C4-2B (cell line): ENCODE data around the gene EZH1.

ENCODE experiments used
- H3K27ac ChIP-seq: fragments of 450-650 bp; 2 replicates; pipeline ENCODE4 v1.5.1; 2017
- ZFX ChIP-seq: fragments of 450-650 bp; IDR thresholded peaks from 2 replicates; pipeline ENCODE4 v1.6.1; 2017
- TF ChIP-seq, protein P1 (sequence below): fragments of 450-650 bp; conservative IDR thresholded peaks from 2 replicates; pipeline ENCODE4 v1.5.1; 2017; ENCODE audit warnings: mild to moderate bottlenecking

EZH1 gene

DNA sequence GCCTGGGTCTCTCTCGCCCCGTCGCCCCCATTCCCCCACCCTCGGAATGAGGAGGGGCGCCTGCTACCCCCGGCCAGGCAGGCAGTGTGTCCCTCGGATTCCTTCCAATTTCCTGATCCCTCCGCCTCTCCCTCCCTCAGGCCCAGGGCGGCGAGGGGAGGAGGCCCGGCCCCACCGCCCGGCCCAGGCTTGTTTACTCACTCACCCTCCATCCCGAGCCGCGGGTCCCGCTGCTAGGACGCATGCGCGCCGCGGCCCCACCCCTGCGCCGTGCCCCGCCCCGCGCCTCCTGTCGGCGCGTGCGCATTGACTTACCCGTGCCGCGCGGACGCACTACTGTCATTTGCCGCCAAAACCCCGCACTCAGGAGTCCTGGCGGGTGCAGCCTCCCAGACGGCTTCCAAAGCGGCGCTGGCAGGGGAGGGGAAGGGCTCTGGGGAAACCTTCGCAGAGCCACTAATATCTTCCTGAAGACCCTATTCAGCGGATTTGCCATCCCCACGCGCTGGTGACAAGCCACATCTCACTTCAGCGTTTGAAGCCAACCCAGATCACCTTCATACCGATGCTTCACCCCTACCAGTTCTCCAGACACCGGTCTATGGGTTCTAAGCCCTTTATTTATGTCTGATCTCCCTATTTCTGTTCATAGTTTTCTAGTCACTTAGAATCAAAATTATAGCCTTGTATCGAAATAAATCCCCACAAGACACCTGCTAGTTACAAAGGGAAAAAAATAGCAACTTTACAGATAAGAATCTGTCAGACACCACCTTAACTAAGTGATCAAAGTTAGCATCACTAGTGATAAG lies at the start of gene EZH1:
EZH1 (minus strand) TSS at position 235 of the 812 bp plus-strand sequence. CDS start 16,099 bp downstream, outside the sequence.
- peak within 1 kb of the TSS; percentile 87 for H3K27ac ChIP-seq
- peak; percentile 47; the same call in 1 of the 2 replicates for TF ChIP-seq ZFX
- TF ChIP-seq, protein P1, sequence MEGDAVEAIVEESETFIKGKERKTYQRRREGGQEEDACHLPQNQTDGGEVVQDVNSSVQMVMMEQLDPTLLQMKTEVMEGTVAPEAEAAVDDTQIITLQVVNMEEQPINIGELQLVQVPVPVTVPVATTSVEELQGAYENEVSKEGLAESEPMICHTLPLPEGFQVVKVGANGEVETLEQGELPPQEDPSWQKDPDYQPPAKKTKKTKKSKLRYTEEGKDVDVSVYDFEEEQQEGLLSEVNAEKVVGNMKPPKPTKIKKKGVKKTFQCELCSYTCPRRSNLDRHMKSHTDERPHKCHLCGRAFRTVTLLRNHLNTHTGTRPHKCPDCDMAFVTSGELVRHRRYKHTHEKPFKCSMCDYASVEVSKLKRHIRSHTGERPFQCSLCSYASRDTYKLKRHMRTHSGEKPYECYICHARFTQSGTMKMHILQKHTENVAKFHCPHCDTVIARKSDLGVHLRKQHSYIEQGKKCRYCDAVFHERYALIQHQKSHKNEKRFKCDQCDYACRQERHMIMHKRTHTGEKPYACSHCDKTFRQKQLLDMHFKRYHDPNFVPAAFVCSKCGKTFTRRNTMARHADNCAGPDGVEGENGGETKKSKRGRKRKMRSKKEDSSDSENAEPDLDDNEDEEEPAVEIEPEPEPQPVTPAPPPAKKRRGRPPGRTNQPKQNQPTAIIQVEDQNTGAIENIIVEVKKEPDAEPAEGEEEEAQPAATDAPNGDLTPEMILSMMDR = no peak

GRCh38 chr17:42792545-42792944 lies 47.7 kb upstream of the EZH1 start:
- TF ChIP-seq, protein P1 = no peak
- no peak for TF ChIP-seq ZFX
- H3K27ac ChIP-seq = no peak overlapping the region

DNA sequence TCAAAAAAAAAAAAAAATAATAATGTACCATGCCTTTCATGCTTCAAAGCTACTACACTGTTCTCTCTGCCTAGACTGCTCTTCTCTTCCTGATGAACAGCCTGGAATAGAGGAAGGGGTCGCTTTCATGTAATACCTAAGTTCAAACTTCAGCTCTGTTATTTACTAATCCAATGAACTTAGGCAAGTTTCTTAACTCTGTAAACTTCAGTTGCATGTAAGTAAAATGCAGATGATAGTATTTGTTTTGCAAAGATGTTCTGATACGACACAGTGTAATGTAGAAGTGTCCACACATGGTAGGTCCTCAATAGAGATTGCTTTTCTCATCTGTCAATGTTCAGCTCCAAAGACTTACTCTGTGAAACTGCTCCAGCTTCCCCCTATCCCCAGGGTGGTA lies 47.1 kb upstream of the EZH1 start:
- TF ChIP-seq ZFX = no peak
- TF ChIP-seq, protein P1 = no peak
- H3K27ac ChIP-seq = no peak overlapping the region

- no peak for TF ChIP-seq ZFX
- TF ChIP-seq, protein P1 = no peak
- no peak overlapping the region for H3K27ac ChIP-seq
Observed at GRCh38 chr17:42787266-42787665, 42.4 kb upstream of the EZH1 start.

DNA sequence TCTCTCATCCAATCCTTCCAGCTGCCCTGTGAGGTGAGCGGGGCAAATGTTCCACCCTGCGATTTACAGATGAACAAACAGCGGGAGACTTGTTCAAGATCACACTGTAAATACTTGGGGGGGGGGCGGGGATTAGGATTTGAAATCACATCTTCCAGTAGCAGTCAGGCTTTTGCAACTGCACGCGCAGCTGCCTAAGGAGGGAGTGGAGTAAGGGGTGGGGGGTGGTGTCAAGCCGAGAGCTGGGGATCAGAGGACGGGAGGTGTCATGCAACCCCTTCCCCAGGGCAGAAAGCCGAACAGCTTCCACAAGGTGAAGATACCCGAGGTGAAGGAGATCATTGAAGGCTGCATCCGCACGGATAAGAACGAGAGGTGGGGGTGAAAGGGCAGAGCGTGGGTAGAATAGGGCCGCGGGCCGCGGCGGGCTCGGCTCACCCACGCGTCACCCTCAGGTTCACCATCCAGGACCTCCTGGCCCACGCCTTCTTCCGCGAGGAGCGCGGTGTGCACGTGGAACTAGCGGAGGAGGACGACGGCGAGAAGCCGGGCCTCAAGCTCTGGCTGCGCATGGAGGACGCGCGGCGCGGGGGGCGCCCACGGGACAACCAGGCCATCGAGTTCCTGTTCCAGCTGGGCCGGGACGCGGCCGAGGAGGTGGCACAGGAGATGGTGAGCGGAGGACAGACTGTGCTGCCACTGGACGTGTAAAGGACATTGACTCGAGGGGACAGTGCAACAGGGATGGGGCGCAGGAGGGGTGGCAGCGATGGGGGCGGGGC lies 40.2 kb upstream of the EZH1 start:
- TF ChIP-seq, protein P1 = no peak
- TF ChIP-seq ZFX = no peak
- H3K27ac ChIP-seq = no peak overlapping the region

GRCh38 chr17:42784409-42784808 lies 39.6 kb upstream of the EZH1 start:
- no peak for TF ChIP-seq ZFX
- TF ChIP-seq, protein P1 = no peak
- H3K27ac ChIP-seq = no peak overlapping the region

- no peak overlapping the region for H3K27ac ChIP-seq
- no peak for TF ChIP-seq ZFX
- TF ChIP-seq, protein P1 = no peak
Observed at GRCh38 chr17:42783791-42784138, 38.9 kb upstream of the EZH1 start.
